WTC11 (cell line): ENCODE results near the gene KIF11.

ENCODE experiments used
- NR2C2 ChIP-seq: sonication (generic); formaldehyde crosslinking; IDR thresholded peaks from 2 replicates; pipeline ENCODE4 v1.8.0; 2022; ENCODE audit warnings: mild to moderate bottlenecking, missing genetic modification reagents
- NR3C1 ChIP-seq: sonication (generic); formaldehyde crosslinking; conservative IDR thresholded peaks from 2 replicates; pipeline ENCODE4 v1.8.1; 2023; ENCODE audit warnings: low read depth, mild to moderate bottlenecking, missing genetic modification reagents
- SP1 ChIP-seq: sonication (generic); formaldehyde crosslinking; conservative IDR thresholded peaks from 2 replicates; pipeline ENCODE4 v1.8.1; 2022; ENCODE audit warnings: missing genetic modification reagents
- TP53 ChIP-seq: sonication (generic); formaldehyde crosslinking; IDR thresholded peaks from 2 replicates; pipeline ENCODE4 v1.8.1; 2023; ENCODE audit warnings: mild to moderate bottlenecking, missing genetic modification reagents
- ZBTB21 ChIP-seq: sonication (generic); formaldehyde crosslinking; IDR thresholded peaks from 2 replicates; pipeline ENCODE4 v1.8.1; 2023; ENCODE audit warnings: mild to moderate bottlenecking, missing genetic modification reagents, borderline replicate concordance
- ZNF317 ChIP-seq: sonication (generic); formaldehyde crosslinking; IDR thresholded peaks from 2 replicates; pipeline ENCODE4 v1.8.1; 2023; ENCODE audit warnings: low read depth, mild to moderate bottlenecking, moderate library complexity, missing genetic modification reagents, borderline replicate concordance
- TF ChIP-seq, protein P1 (sequence below): fragments of 200-600 bp; IDR thresholded peaks from 2 replicates; pipeline ENCODE4 v1.8.0; 2022; ENCODE audit warnings: antibody characterized with exemption
- TF ChIP-seq, protein P2 (sequence below): sonication (generic); formaldehyde crosslinking; IDR thresholded peaks from 2 replicates; pipeline ENCODE4 v1.8.1; 2022; ENCODE audit warnings: missing genetic modification reagents, borderline replicate concordance

DNA sequence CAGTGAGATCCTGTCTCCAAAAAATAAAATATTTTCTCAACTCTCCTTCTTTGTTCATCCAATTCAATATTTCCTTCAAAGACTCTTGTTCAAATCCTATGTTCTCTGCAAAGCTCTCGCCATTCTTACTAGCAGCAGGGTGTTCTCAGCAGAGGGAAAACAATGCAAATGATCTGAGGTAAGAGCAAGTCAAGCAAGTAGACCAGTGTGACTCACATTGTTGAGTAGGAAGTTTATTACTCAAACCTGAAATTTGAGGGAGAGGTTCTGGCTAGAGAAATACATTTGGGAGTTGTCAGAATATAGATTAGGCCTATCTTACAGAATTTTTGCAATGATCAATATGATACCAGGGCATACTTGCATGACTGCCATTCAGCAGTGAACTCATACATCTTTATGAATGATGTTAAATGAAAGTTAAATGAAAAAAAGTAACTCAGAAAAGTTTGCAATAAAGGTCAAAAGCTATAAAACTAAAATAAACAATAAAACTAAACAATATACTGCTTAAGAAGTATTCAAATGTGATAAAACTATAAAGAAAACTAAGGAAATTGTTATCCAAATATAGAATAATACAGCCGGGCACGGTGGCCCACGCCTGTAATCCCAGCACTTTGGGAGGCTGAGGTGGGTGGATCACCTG, 24.9 kb upstream of the KIF11 start:
- TF ChIP-seq NR3C1 (CRISPR knock-in tag) (no peak), ZNF317 (CRISPR knock-in tag) (no peak), TP53 (CRISPR knock-in tag) (no peak), ZBTB21 (CRISPR knock-in tag) (no peak), SP1 (CRISPR knock-in tag) (no peak), NR2C2 (CRISPR knock-in tag) (no peak)
- TF ChIP-seq, protein P1, sequence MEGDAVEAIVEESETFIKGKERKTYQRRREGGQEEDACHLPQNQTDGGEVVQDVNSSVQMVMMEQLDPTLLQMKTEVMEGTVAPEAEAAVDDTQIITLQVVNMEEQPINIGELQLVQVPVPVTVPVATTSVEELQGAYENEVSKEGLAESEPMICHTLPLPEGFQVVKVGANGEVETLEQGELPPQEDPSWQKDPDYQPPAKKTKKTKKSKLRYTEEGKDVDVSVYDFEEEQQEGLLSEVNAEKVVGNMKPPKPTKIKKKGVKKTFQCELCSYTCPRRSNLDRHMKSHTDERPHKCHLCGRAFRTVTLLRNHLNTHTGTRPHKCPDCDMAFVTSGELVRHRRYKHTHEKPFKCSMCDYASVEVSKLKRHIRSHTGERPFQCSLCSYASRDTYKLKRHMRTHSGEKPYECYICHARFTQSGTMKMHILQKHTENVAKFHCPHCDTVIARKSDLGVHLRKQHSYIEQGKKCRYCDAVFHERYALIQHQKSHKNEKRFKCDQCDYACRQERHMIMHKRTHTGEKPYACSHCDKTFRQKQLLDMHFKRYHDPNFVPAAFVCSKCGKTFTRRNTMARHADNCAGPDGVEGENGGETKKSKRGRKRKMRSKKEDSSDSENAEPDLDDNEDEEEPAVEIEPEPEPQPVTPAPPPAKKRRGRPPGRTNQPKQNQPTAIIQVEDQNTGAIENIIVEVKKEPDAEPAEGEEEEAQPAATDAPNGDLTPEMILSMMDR, result no peak
- TF ChIP-seq, protein P2, sequence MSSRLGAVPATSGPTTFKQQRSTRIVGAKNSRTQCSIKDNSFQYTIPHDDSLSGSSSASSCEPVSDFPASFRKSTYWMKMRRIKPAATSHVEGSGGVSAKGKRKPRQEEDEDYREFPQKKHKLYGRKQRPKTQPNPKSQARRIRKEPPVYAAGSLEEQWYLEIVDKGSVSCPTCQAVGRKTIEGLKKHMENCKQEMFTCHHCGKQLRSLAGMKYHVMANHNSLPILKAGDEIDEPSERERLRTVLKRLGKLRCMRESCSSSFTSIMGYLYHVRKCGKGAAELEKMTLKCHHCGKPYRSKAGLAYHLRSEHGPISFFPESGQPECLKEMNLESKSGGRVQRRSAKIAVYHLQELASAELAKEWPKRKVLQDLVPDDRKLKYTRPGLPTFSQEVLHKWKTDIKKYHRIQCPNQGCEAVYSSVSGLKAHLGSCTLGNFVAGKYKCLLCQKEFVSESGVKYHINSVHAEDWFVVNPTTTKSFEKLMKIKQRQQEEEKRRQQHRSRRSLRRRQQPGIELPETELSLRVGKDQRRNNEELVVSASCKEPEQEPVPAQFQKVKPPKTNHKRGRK (CRISPR knock-in tag), result no peak
